Activated naive CD4-positive, alpha-beta T cell treated with anti-CD3 and anti-CD28 coated beads, Interleukin-2, amount 10 ng/mL, durations not matched to agents 7 days and 5 days (primary cell): ENCODE results near the gene ZNF414.
A peak's percentile ranks its signal among the peaks of the same experiment; 100 is the strongest.

Experiments used
- CTCF ChIA-PET: fragments of 350-600 bp; sonication (Branson Sonifier 250); formaldehyde crosslinking; loops from one replicate; lab custom pipeline; 2021; ENCODE audit warnings: antibody characterized with exemption; lab: Charles Lee
- DNase-seq: peaks from one replicate; pipeline ENCODE4 v3.0.0-alpha.2; 2020
- H3K27ac Mint-ChIP-seq: one replicate; pipeline ENCODE4 v1.8.0; 2021; ENCODE audit warnings: mild to moderate bottlenecking, moderate library complexity, mixed read lengths
- H3K27me3 Mint-ChIP-seq: one replicate; pipeline ENCODE4 v1.8.0; 2021; ENCODE audit warnings: mild to moderate bottlenecking, mixed read lengths
- H3K36me3 Mint-ChIP-seq: one replicate; pipeline ENCODE4 v1.8.0; 2021; ENCODE audit warnings: mixed read lengths
- H3K4me1 Mint-ChIP-seq: one replicate; pipeline ENCODE4 v1.8.0; 2021; ENCODE audit warnings: mixed read lengths
- H3K4me3 Mint-ChIP-seq: one replicate; pipeline ENCODE4 v1.8.0; 2021; ENCODE audit warnings: mild to moderate bottlenecking, moderate library complexity, mixed read lengths
- H3K9me3 Mint-ChIP-seq: one replicate; pipeline ENCODE4 v1.8.0; 2021; ENCODE audit warnings: mixed read lengths

The ZNF414 gene

DNA sequence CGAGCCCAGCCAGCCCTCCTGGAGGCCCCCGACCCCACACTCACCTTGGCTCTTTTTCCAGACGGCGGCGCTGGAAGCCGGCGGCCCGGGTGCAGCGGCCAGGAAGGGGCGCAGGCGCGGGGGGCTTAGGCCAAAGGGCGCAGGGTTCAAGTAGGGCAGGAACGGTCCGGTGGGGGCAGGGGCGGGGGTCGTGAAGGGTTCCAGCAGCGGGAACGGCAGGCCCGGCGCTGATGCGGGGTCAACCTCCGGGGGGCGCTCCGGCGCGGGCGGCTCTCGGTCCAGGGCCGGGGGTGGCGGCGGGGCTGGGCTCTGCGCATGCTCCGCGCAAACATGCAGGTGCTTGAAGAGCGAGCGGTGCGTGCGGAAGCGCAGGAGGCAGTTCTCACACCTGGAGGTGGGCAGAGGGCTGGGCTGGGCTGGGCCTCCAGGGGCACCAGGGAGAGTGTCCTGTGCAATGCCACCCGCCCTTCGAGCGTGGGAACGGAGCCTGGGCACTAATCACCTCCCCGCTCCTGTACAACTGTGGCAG is 2.3 kb downstream of the ZNF414 start:
- Mint-ChIP-seq H3K9me3 (no peaks in the 10 kb centered on the region), H3K27ac (no peak overlapping the region)

DNA sequence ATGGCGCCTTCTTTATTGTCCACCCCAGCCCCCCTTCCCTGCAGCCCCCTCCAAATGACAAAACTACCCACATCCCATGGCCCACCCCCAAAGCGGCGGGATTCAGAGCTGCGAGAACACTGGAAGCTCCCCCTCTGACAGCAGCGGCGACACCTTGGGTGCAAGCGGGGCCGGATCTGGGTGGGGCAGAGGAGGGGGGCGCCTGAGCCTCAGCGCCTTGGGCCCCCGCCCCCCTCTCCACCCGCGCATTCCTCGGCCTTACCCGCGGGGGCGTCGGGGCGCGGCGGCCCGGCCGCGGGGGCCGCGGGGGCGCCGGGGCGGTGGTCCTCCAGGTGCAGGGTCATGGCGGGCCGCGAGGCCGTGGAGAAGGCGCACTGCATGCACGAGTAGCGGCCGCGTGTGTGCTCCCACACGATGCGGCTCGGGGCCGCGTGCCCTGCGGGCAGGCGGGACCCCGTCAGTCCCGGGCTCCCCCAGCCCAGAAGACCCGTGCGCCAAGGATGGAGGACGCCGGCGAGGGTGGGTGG is 3.3 kb downstream of the ZNF414 start:
- peaks cover 21% of the 10 kb centered on the region for H3K36me3 Mint-ChIP-seq
- no peaks in the 10 kb centered on the region for H3K9me3 Mint-ChIP-seq
- CTCF ChIA-PET, result interaction anchor here (1.0 kb wide), 1 partner anchor 70 kb away, joined by 3 read pairs; no protein-coding TSS in a partner anchor
- peaks cover 37% of the 10 kb centered on the region for H3K4me1 Mint-ChIP-seq
- no peak overlapping the region for H3K27ac Mint-ChIP-seq
- H3K4me3 Mint-ChIP-seq, result no peak overlapping the region
- H3K27me3 Mint-ChIP-seq, result no peaks in the 10 kb centered on the region
- no peak for DNase-seq

More for the DNA sequence above, 2.3 kb downstream of the ZNF414 start:
- CTCF ChIA-PET, result interaction anchor here (9.6 kb wide), 1 partner anchor 68 kb away, joined by 82 read pairs; the partner anchor contains the start of gene MYO1F
- Mint-ChIP-seq H3K4me1 (peaks cover 39% of the 10 kb centered on the region), H3K27me3 (no peaks in the 10 kb centered on the region), H3K36me3 (peaks cover 19% of the 10 kb centered on the region), H3K4me3 (no peak overlapping the region)
- no peak for DNase-seq

DNA sequence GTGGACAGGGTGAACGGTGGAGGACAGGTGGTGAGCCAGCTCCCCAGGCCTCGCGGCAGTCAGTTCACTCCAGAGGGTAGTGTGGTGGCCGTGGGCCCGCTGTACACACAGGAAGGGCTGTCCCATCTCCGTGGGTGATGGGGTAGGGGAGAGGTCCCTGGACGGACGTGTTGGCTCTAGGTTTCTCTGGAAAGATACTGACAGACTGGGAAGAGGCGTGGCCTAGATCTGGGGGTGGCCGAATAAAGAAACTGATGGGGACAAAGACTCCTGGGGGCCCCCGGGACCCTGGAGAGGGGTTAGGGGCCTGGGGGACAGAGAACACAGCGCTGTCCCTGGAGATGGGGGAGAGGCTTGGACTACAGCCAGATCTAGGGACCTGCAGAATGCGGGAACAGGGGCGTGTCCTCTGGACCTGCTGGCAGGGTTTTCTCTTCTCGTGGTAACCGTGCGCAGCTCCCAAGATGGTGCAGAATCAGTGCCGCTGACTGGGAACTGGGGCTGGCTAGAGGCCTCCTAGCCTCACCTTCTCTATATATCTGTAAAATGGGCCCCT is 7.5 kb downstream of the ZNF414 start:
- H3K27ac Mint-ChIP-seq, result peak overlapping the region; percentile 28
- peaks cover 8% of the 10 kb centered on the region for H3K36me3 Mint-ChIP-seq
- peak overlapping the region; percentile 85 for H3K4me3 Mint-ChIP-seq
- H3K4me1 Mint-ChIP-seq, result peaks cover 32% of the 10 kb centered on the region
- H3K27me3 Mint-ChIP-seq, result peaks cover 6% of the 10 kb centered on the region
- CTCF ChIA-PET, result interaction anchor here (0.8 to 2.8 kb wide), 4 partner anchors 49 to 153 kb away, joined by 3 to 16 read pairs (median 4); partner anchors contain the start of gene MYO1F
- no peaks in the 10 kb centered on the region for H3K9me3 Mint-ChIP-seq
- no peak for DNase-seq

DNA sequence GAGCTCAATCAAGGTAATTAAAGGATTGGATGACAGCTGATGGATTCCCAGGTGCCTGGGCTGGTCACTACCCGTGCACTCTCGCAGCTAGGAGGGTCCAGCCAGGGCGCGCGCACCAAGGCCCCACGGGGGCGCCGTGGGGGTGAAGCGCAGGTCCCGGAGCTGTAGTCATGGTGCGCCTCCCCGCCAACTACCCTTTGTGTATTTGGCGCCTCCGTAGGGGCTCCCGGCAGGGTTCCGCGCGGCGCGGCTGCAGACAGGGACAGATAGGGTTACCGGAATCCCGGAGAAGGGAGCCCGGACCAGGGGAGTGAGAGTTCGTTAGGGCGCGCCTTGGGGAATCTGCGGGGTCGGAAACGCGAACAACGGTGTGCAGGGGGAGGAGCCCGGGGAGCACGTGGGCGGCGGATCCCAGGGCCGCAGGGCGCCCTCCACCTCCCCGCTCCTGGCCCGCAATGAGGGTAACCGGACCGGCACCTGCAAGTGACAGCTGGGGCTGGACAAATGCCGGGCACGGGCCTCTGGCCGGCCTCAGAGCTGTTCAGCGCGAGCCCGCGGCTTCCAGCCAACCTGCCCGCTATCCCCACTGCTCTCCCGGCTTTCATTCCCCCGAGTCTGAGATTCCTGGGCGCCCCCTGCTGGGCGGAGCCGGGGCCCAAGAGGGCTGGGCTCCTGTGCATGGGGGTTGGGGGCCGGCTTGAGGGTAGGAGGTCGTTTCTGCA is 8.1 kb downstream of the ZNF414 start:
- CTCF ChIA-PET, result interaction anchor here (0.7 to 2.8 kb wide), 10 partner anchors 18 to 187 kb away, joined by 3 to 16 read pairs (median 4); partner anchors contain the start of gene MYO1F
- H3K9me3 Mint-ChIP-seq, result no peaks in the 10 kb centered on the region
- H3K27ac Mint-ChIP-seq, result peak overlapping the region; percentile 82
- H3K4me3 Mint-ChIP-seq, result peak overlapping the region; percentile 85
- H3K36me3 Mint-ChIP-seq, result peaks cover 6% of the 10 kb centered on the region
- DNase-seq, result peak; percentile 72
- peaks cover 7% of the 10 kb centered on the region for H3K27me3 Mint-ChIP-seq
- peaks cover 35% of the 10 kb centered on the region for H3K4me1 Mint-ChIP-seq

DNA sequence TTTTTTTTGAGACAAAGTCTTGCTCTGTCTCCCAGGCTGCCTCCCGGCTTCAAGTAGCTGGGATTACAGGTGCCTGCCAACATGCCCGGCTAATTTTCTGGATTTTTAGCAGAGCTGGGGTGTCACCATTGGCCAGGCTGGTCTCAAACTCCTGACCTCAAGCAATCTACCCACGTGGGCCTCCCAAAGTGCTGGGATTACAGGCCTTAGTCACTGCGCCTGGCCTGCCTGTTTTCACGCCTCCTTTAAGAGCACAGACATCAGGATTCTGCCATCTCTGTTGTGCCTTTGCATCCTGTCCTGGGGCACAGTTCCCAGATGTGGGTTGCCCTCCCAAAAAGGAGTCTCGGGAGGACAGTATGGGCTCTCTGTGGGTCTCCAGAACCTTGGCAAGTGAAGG is 9.0 kb downstream of the ZNF414 start:
- no peak for DNase-seq
- CTCF ChIA-PET, result interaction anchor here (0.7 to 2.8 kb wide), 7 partner anchors 17 to 151 kb away, joined by 3 to 16 read pairs (median 5); no protein-coding TSS in a partner anchor
- peaks cover 6% of the 10 kb centered on the region for H3K36me3 Mint-ChIP-seq
- H3K27ac Mint-ChIP-seq, result no peak overlapping the region
- no peaks in the 10 kb centered on the region for H3K9me3 Mint-ChIP-seq
- H3K4me1 Mint-ChIP-seq, result peaks cover 43% of the 10 kb centered on the region
- peak overlapping the region; percentile 44 for H3K4me3 Mint-ChIP-seq
- H3K27me3 Mint-ChIP-seq, result peaks cover 14% of the 10 kb centered on the region

DNA sequence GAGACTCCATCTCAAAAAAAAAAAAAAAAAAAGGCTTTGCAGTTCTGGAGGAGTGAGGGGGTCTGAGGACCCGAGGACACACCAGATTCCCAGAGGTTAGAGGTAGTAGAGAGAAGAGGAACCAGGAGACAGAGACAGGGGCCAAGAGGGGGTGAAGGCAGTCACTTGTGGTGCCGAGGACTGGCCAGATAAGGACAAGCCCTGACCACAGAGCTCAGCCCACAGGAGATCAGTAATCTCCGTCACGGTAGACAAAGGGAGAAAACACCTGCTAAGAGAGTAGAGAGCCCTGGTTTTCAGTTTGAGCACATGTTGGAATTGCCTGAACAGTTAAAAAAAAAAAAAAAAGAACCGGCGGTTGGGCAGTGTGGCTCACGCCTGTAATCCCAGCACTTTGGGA is 9.8 kb downstream of the ZNF414 start:
- Mint-ChIP-seq H3K27me3 (peaks cover 14% of the 10 kb centered on the region), H3K4me3 (no peak overlapping the region), H3K4me1 (peaks cover 43% of the 10 kb centered on the region), H3K36me3 (peaks cover 6% of the 10 kb centered on the region), H3K27ac (no peak overlapping the region), H3K9me3 (no peaks in the 10 kb centered on the region)
- CTCF ChIA-PET, result no interaction called here
- DNase-seq, result no peak

DNA sequence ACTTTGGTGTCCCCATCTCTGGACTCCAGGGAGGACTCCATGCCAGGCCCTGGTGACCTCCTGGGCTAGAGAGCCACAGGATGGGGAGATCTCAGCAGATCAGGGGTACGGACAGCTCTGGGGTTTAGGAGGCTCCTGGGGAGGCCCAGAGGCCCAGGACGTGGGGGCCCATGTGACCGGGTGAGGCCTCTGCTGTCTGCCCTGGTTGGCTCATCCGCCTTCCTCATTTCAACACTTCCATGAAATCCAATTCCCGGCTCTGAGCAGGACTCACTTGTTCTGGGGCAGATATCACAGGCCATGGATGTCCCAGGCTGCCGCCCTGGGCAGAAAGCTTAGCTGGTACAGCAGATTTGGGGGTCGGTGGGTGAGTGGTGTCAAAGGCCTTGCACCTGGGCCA is 10.5 kb downstream of the ZNF414 start:
- Mint-ChIP-seq H3K4me3 (no peak overlapping the region), H3K4me1 (peaks cover 43% of the 10 kb centered on the region), H3K36me3 (peaks cover 6% of the 10 kb centered on the region), H3K27me3 (peaks cover 20% of the 10 kb centered on the region), H3K27ac (no peak overlapping the region), H3K9me3 (no peaks in the 10 kb centered on the region)
- CTCF ChIA-PET, result interaction anchor here (0.6 kb wide), 1 partner anchor 12 kb away, joined by 3 read pairs; no protein-coding TSS in a partner anchor
- no peak for DNase-seq

DNA sequence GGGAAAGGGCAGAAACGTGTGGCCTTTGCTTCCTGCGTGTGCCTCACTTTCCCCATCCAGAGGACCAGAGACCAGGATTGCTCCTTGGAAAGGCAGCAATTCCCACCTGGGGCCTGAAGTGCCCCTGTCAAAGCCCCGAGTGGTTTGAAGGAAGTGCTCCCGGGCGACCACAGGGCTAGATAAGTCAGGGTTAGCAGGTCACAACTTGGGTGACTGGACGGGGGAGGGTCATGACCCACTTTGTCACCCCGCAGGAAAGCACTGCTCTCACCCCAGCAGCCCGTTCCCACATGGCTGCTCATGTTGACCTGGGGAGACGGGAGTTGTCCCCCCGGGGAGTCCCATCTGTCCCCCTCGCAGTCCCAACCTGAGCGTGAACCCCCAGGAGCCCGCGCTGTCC is 12.0 kb downstream of the ZNF414 start:
- peaks cover 3% of the 10 kb centered on the region for H3K36me3 Mint-ChIP-seq
- no peak for DNase-seq
- H3K27me3 Mint-ChIP-seq, result peaks cover 21% of the 10 kb centered on the region
- no peak overlapping the region for H3K4me3 Mint-ChIP-seq
- no peak overlapping the region for H3K27ac Mint-ChIP-seq
- H3K4me1 Mint-ChIP-seq, result peaks cover 43% of the 10 kb centered on the region
- H3K9me3 Mint-ChIP-seq, result no peaks in the 10 kb centered on the region
- CTCF ChIA-PET, result no interaction called here

DNA sequence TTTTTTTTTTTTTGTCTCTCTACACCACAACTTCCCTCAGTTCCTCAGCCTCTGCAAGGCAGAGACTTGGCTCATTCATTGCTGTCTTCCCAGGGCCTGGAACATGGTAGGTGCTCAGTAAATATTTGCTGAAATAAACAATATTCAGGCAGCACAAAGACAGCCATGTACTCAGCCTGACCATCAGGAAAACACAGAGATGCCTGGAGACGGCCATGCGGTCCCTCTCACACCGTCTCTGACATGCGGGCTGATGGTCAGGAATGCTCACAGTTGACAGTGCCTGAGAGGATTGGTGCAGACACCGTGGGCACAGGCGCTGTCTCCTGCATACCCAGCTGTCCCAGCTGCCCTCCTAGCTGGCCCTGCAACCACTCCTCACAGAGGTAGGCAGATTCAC is 12.5 kb downstream of the ZNF414 start:
- Mint-ChIP-seq H3K36me3 (peaks cover 3% of the 10 kb centered on the region), H3K4me3 (no peak overlapping the region), H3K9me3 (no peaks in the 10 kb centered on the region), H3K27me3 (peaks cover 21% of the 10 kb centered on the region), H3K27ac (no peak overlapping the region), H3K4me1 (peaks cover 40% of the 10 kb centered on the region)
- DNase-seq, result no peak
- CTCF ChIA-PET, result no interaction called here

DNA sequence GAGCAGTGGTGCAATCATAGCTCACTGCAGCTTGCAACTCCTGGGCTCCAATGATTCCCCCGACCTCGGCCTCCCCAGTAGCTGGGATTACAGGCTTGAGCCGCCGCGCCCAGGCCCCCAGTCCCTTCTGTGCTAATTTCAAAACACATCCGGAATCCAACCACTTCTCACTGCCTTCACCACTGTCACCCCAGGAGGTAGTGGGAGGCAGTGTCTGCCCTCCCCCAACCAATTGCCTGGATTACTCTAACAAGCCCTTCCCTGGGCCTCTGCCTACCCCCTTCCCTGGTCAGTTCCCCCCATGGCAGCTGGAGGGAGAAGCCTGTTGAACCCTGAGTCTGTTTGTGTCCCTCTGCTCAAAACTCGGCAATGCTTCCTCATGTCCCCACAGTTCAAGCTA is 13.8 kb downstream of the ZNF414 start:
- Mint-ChIP-seq H3K4me3 (no peak overlapping the region), H3K9me3 (no peaks in the 10 kb centered on the region), H3K27me3 (peaks cover 21% of the 10 kb centered on the region), H3K36me3 (no peaks in the 10 kb centered on the region), H3K4me1 (peaks cover 39% of the 10 kb centered on the region), H3K27ac (peak overlapping the region; percentile 20)
- CTCF ChIA-PET, result no interaction called here
- no peak for DNase-seq

DNA sequence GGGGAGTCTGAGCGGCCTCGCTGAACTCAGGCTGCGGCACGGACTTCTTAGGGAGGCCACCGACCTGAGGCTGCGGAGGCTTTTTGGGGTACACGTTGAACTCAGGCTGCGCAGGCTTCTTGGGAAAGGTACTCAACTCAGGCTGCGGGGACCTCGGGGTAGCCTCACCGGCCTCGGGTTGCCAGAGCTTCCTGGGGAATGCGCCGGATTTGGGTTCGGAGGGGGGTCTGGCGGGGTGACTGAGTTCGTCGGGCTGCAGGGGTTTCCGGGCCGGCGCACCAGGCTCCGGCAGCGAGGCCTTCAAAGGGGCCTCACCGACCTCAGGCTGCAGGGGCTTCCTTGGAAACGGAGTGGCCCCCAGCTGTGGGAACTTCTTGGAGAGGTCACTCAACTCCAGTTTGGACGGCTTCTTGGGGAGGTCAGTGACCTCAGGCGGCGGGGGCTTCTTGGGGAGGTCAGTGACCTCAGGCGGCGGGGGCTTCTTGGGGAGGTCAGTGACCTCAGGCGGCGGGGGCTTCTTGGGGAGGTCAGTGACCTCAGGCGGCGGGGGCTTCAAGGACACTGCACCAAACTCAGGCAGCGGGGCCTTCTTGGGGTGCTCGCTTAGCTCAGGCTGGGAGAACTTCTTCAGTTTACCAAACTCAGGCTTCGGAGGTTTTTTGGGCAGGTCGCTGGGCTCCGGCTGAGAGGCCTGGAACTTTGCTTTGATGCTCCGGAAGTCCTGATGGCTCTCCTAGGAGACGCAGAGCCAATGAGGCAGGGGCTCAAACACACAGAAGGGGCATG is 14.7 kb downstream of the ZNF414 start:
- CTCF ChIA-PET, result no interaction called here
- no peak overlapping the region for H3K4me3 Mint-ChIP-seq
- H3K9me3 Mint-ChIP-seq, result no peaks in the 10 kb centered on the region
- no peaks in the 10 kb centered on the region for H3K36me3 Mint-ChIP-seq
- DNase-seq, result no peak
- no peak overlapping the region for H3K27ac Mint-ChIP-seq
- H3K27me3 Mint-ChIP-seq, result peaks cover 20% of the 10 kb centered on the region
- peaks cover 42% of the 10 kb centered on the region for H3K4me1 Mint-ChIP-seq

DNA sequence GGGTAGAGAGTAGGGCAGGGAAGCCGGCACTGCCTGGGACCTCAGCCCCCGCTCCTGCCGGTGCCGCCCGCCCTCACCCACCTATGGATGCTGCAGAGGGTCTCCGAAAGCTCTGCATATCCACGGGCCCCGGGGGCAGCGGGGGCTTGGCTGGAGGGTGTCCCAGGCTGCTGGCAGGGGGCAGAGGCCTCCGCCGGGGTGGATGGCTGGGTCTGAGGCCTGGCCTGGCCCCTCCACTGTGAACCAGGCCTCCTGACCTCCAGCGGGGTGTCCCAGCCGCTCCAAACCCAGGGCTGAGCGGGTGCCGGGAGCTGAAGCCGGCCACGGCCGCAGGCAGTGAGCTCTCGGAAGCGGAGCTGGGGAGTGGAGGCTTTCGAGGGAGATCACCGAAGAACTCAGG is 15.7 kb downstream of the ZNF414 start:
- DNase-seq, result no peak
- H3K4me1 Mint-ChIP-seq, result peaks cover 40% of the 10 kb centered on the region
- CTCF ChIA-PET, result interaction anchor here (0.9 kb wide), 1 partner anchor 144 kb away, joined by 3 read pairs; no protein-coding TSS in a partner anchor
- H3K9me3 Mint-ChIP-seq, result no peaks in the 10 kb centered on the region
- H3K27me3 Mint-ChIP-seq, result peaks cover 17% of the 10 kb centered on the region
- no peak overlapping the region for H3K4me3 Mint-ChIP-seq
- H3K27ac Mint-ChIP-seq, result no peak overlapping the region
- H3K36me3 Mint-ChIP-seq, result no peaks in the 10 kb centered on the region

DNA sequence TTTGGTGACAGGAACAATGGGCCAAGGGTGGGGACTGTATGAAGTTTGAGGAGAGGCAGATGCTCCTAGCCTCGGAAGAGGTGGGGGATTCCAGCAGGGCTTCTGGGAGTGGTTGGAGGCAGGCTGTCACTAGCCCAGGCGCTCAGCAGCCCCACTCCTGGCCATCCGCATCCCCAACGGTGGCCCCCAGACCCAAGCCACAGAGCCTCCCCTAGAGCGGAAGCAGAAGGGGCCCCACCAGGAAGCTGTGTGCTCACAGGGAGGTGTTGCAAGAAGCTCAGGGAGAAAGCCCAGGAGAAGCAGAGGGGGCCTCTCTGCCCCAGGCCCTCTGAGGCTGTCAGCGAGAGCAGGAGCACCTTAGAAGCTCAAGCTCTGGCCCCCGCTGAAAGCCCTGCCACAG is 19.8 kb downstream of the ZNF414 start:
- H3K36me3 Mint-ChIP-seq, result peaks cover 3% of the 10 kb centered on the region
- CTCF ChIA-PET, result interaction anchor here (0.9 to 1.2 kb wide), 2 partner anchors 19 to 84 kb away, joined by 3 read pairs; no protein-coding TSS in a partner anchor
- no peak overlapping the region for H3K4me3 Mint-ChIP-seq
- H3K27ac Mint-ChIP-seq, result peak overlapping the region; percentile 42
- peaks cover 27% of the 10 kb centered on the region for H3K4me1 Mint-ChIP-seq
- no peaks in the 10 kb centered on the region for H3K9me3 Mint-ChIP-seq
- DNase-seq, result peak; percentile 40
- H3K27me3 Mint-ChIP-seq, result peaks cover 7% of the 10 kb centered on the region
